Measurements from ENCODE around the gene LRRC4B.

The LRRC4B gene

GRCh38 chr19:50570997-50571396 is 2.8 kb upstream of the LRRC4B start:
- no peak for DNase-seq

- DNase-seq, result no peak
Measured at GRCh38 chr19:50569938-50570540, 1.8 kb upstream of the LRRC4B start.

- no peak for DNase-seq
Measured at GRCh38 chr19:50568728-50569698, 778 bp upstream of the LRRC4B start.

- no peak for DNase-seq
Measured at GRCh38 chr19:50567052-50567841, 988 bp downstream of the LRRC4B start.

GRCh38 chr19:50565984-50566903 is 2.0 kb downstream of the LRRC4B start:
- no peak for DNase-seq

- no peak for DNase-seq
Measured at GRCh38 chr19:50564229-50565105, 3.8 kb downstream of the LRRC4B start.

- DNase-seq, result no peak
Measured at GRCh38 chr19:50563597-50563996, 4.6 kb downstream of the LRRC4B start.

GRCh38 chr19:50562996-50563395 is 5.2 kb downstream of the LRRC4B start:
- no peak for DNase-seq

GRCh38 chr19:50562329-50562728 is 5.9 kb downstream of the LRRC4B start:
- peak; percentile 47 for DNase-seq

- DNase-seq, result no peak
Measured at GRCh38 chr19:50559636-50560035, 8.6 kb downstream of the LRRC4B start.

- DNase-seq, result no peak
Measured at GRCh38 chr19:50558449-50558848, 9.8 kb downstream of the LRRC4B start.

GRCh38 chr19:50558039-50558438 is 10.2 kb downstream of the LRRC4B start:
- DNase-seq, result no peak

GRCh38 chr19:50557009-50557613 is 11.1 kb downstream of the LRRC4B start:
- DNase-seq, result no peak

- peak; percentile 93 for DNase-seq
Measured at GRCh38 chr19:50556282-50557008, 11.8 kb downstream of the LRRC4B start.

GRCh38 chr19:50555450-50556281 is 12.6 kb downstream of the LRRC4B start:
- DNase-seq, result no peak

GRCh38 chr19:50555033-50555432 is 13.2 kb downstream of the LRRC4B start:
- no peak for DNase-seq

- no peak for DNase-seq
Measured at GRCh38 chr19:50554212-50554611, 14.0 kb downstream of the LRRC4B start.

- no peak for DNase-seq
Measured at GRCh38 chr19:50553134-50553703, 15.0 kb downstream of the LRRC4B start.

- no peak for DNase-seq
Measured at GRCh38 chr19:50552540-50552939, 15.7 kb downstream of the LRRC4B start.

Data from retina (tissue), 1 donor.